Activated CD4-positive, alpha-beta T cell treated with anti-CD3 and anti-CD28 coated beads for 1 hour (primary cell): ENCODE data around the gene WDR90.
A peak's percentile ranks its signal among the peaks of the same experiment; 100 is the strongest.

Experiments
- DNase-seq: peaks from one replicate; pipeline ENCODE4 v3.0.0-alpha.2; 2020

The WDR90 gene

DNA sequence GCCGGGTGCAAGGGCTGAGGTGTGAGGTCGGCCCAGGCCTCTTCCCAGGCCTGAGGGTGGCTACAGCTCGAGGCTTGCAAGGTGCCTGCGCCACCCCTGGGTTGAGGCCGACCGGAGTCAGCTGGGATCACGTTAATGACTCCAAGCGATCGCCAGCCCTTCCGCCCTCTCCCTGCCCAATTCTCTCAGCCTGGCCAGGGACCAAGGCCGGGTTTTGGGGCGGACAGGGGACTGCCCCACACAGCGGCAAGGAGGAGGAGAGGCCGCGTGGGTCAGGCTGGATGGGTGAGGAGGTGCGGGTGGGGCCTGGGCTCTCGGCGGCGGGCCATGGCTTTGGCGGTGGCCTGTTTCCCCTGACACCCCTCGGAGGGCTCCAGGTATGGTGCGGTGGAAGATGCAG, 44.2 kb downstream of the WDR90 start:
- no peak for DNase-seq

DNA sequence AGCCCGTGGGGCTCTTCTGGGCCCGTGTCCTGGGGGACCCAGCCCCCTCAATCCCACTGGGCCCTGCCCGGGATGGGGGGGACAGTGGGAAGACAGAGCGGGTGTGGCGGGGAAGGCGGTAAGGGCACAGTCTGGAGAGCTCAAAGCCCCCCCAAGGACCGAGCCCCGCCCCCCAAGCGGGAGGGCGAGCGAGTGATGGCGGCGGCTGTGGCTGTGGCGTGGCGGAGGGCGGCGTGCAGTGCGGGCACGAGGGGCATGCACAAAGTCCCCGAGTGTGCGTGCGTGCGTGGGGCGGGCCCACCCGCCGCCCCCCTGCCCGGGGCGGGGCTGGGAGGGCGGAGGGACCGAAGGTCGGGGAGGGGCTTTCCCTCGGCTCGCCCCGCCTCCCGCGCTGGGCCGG, 44.6 kb downstream of the WDR90 start:
- DNase-seq: no peak

DNA sequence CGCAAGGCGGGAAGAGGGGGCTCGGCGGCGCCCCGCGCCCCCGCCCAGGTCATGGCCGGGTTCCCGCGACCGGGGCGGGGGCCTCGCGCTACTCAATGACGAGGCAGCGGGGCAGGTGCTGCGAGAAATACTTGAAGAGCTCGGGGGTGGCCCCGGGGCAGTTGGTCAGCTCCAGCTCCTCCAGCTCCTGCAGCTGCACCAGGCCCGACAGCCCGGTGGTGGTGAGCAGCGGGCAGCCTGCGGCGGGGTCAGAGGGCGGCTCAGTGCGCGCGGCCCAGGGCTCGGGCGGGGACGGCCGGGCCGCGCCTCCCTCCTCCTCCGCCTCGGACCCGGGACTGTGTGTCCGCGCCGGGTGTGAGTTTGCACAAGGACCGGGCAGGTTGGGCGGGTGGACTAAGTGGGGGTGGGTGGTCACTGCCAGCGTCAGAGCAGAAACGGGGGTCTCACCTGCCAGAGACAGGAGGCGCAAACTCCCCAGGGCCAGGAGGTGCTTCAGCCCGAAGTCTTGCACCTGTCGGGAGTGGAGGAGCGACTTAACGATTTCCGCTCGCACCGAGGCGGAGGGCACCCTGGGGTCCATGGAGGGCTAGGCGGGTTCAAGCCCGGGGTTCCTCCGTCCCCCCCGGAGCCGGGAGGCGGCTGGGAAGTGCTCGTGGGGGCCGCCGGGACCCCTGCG, 45.2 kb downstream of the WDR90 start:
- no peak for DNase-seq

DNA sequence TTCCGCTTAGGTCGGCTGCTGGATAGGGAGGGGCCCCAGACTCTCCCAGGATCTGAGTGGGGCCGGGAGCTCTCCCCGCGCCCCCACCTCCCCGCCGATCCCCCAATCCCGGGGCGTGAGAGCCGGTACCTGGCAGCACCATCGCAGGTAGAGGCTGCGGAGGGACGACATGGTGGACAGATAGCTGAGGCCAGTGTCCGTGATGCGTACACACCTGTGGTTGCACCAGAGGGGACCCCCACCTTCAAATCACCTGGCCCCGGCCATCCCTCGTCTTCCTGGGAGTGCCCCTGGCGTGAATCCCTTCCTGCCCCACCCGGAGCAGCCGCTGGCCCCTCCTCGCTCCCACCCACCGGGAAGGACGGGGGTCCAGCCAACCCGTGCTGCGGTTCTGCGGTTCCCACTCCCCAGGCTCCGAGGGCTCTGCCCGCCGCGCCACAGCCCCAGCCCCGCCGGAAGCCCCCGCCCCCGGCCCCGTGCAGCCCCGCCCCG, 45.7 kb downstream of the WDR90 start:
- no peak for DNase-seq

DNA sequence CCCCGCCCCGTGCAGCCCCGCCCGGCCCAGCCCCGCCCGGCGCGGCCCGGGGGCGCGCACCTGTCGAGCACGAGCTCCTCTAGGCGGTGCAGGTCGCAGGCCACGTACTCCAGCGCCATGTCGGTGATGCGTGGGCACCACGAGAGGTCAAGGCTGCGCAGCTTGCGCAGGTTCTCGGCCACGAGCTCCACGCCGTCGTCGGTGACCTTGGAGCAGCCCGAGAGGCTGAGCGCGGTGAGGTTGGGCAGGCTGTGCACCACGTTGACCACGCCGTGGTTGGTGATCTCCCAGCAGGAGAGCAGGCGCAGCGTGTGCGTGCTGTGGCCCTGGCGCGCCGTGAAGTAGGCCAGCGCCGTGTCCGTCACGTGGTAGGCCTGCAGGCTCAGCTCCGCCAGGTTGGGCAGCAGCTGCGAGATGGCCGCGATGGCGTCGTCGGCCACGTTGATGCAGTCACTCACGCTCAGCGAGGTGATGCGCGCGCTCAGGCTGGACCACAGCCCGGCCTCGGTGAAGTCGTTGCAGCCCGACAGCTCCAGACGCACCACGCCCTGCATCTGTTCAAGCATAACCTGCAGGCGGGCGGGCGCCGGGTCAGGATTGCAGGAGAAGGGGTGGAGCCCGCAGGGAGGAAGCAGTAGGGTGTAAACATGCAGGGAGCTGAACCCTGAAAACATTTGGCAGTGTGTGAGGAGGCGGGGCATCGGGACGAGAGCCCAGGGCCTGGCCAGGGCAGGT, 46.4 kb downstream of the WDR90 start:
- DNase-seq: peak; percentile 61

DNA sequence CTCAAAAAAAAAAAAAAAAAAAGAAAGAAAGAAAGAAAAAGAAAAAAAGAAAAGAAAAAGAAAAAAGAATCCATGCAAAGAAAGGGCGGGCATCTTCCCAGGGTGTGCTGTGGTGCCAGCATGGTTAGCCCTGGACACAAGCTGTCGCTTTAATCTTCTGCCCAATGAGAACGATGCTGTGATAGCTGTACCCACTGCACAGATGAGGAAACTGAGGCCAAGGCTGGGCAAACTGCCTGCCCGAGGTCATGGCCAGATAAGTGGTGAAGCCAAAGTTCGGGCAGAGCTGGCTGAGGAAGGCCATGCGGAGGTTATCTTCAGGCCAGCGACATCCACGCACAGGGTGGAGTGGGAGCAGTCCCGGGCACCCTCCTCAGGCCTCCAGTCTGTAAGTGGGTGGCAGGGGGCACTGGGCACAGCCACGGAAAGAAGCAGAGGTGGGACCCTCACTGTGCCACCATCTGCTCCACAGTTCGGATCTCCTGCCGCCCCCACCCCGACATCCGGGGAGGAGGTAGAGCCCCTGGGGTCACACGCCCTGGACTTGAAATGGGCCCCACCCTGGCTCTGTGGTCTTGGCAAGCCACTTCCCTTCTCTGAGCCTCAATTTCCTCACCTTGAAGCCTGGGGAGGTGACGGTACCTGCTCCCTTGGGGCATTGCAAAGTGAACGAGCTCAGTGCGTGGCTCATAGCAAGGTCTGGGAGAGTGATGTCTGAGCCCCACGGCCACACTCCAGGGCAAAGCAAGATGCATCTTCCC, 49.9 kb downstream of the WDR90 start:
- no peak for DNase-seq

DNA sequence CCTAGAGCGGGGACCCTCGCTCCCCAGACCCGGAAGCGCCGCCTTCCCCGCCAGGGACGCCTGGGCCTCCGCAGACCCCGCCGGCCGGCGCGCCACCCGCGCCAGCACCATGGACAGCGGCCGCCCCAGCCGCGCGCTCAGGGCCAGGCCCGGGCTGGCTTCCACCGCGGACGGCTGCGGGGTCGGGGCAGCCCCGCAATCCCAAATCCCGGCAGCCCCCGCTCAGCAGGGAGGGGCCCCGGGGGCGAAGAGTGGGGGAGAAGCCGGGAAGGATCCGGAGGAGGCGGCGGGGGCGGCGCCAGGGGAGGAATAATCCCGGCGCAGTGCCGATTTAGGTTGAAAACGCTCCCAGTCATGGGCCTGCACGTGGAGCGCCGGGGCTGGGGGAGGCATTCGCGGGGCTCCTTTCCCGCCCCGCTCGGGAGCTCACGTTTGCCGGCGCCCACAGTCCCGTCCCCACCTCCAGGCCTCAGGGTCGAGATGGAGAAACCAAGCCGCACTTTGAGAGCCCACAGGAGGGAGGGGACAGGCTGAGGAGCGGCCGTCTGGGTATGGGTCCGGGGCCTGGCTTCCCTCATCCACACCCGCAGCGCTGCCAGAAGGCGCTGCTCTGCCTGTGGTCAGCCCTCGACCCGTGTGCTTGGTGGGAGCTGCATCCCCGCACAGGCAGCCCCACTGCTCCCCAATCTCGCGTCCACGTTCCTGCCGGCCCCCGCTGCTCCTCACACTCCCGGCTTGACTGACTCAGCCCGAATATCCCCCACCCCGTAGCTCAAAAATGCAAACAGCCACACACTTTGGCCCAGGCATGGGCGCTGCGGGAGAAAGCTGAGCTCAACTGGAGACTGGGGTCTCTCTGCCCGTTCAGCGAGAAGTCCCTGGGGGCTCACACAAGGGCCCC, 51.8 kb downstream of the WDR90 start:
- no peak for DNase-seq

DNA sequence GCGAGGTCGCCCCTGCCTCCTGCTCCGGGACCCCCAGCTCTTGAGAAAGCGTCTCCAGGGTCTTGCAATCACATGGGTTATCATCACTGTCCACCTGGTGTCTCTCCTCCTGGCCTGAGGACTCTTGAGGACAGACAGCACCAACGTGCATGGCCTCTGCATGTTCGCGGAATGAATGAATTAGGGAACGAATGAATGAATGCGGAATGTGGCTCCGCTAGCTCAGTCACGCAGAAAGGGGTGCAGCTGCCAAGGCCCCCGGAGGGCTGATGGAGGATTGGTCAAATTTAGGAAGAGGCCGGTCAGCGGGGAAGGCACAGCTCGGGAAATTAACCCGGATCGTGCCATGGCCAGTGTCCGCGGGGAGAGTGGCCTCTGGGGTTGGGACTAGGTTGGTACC, 53.2 kb downstream of the WDR90 start:
- no peak for DNase-seq

DNA sequence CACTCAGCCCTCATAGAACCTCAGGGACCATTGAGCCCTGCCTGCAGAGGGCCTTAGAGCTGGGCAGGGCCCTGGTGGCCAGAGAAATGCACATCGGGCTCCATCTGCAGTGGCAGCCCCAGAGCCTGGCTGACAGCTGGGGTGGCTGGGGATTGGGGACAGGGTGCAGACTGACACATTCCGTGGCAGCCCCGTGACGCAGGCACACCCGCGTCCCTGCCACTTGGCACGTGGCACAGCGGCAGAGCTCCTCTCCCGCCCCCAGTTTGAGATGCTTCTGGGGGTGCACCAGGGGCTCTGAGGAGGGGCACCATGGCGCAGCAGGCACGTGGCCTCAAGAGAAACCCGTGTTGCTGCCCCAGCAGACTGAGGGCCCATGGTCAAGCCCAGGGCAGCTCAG, 54.2 kb downstream of the WDR90 start:
- no peak for DNase-seq

DNA sequence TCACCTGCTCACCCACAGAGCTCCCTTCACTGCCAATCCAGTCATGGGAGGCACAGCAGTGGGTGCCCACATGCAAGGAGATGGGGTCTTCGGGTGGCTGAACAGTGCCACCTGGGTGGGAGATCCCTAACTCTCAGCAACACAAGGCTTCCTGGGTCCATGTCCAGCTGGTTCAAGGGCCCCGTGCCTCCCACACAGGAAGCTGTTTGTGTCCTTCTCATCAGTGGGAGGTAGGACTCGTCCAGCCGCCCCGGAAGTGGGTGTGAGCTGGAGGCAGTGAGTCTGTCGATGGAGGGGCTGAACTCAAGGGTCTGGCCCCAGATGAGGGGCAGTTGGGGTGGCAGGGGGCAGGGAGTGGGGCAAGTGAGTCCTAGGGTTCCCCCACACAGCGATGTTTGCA, 54.9 kb downstream of the WDR90 start:
- DNase-seq: no peak

DNA sequence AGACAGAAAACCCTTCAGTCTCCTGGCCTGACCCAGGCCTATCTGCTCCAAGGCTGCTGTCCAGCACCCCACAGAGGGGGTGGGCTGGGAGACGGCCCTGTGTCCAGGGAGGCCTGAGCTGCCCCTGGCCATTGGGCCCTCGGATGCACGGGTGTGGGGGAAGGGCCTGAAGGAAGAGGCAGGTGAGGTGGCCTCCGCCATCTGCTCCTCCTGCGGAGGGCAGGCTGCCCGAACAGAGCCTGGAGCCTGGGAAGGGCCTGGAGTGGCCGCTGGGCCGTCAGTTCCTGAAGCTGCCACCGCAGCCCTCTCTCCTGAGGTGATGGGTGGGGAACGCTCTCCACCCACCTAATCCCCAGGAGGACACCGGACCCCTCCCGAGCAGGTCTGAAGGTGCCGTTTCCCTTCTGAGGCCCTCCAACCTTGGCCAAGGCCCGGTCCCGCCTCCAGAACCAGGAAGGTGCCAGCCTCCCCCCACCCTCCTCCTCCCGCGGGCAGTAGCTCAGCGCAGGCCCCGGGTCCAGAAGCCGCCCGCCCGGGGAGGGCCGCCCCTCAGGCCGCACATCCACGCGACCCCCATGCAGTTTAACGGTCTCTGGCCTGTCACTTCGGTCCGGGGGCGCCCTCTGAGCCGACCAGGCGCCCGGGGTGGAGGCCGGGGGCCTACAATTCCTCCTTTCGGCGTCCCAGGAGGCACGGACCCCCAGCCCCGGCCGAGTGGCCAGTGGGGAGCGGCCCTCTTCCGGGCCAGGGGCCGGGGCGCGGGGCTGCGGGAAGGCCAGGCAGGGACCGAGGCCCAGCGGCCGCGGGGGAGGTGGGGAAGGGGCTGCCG, 55.6 kb downstream of the WDR90 start:
- no peak for DNase-seq

DNA sequence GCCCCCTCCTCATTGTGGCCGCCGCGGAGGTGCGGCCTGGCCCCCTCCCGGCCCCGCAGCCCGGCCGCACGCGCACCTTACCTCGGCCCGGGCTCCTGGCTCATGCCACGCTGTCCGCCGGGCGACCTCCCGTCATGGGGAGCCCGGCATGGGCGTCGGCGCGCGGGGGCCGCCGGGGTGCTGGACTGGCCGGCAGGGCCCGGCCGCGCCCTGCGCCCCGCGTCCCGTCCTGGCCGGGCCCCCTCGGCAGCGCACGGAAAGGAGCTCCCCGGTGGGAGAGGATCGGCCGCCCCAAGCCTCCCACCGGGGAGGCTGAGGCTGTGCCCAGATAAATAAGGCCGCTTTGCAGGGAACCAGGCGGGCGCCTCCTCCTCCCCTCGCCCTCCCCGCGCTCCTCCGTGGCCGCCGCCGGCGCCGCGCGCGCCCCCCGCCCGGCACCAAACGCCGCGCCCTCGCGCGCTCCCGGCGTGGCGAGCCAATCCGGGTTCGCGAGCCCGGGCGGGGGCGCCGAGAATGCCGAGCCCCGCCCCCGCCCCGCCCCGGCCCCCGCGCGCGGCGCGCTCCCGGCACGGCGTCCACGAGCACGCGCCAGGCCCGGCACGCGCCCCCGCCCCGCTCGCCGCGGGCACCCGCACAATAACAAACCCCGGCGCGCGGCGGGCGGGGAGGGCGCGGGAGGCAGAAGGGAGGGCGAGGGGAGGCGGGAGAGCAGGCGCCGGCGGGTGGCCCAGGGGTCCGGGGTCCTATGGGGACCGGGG, 56.4 kb downstream of the WDR90 start, which contains the start of gene FBXL16:
Gene FBXL16, minus strand, starts transcription at position 371 of the 758 bp plus-strand sequence. CDS start 8,396 bp downstream, outside the sequence.
- no peak for DNase-seq

DNA sequence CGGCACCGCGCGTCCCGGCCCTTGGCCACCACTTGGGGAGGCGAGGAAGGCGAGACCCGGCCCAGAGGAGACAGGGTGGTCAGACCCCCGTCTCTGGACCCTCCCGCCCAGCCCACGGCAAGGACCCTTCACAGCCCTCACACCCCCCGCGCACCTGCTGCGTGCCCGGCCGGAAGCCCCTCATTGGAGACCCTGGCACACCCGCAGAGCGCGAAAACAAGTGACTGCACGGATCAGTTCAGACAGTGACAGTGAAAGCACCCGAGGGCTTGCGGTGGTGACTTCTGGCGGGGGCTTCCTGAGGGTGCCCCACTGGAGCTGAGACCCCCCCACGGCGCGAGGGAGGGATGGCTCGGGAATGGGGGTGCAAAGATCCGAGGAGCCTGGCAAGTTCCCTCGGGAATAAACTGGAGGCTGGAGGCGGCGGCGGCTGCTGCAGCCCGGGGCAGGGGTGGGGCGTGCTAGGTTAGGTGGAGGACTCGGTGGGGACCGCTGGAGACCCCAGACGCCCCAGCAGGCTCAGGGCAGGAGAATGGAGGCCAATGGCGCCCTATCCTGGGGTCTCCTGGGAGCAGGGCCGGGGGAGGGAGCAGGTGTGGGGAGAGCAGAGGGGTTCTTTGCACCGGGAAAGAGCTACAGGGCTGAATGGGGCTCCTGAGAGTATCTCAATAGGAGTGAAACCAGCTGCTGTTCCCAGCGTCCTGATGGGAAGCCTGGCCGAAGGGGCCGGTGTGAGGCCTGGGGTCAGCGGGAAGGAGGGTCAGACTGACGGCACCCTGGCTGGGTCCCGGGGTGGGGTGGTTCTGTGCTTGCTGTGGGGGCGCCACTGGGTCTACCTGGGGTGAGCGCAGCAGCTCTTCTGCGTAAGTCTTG, 57.3 kb downstream of the WDR90 start:
- DNase-seq: no peak

DNA sequence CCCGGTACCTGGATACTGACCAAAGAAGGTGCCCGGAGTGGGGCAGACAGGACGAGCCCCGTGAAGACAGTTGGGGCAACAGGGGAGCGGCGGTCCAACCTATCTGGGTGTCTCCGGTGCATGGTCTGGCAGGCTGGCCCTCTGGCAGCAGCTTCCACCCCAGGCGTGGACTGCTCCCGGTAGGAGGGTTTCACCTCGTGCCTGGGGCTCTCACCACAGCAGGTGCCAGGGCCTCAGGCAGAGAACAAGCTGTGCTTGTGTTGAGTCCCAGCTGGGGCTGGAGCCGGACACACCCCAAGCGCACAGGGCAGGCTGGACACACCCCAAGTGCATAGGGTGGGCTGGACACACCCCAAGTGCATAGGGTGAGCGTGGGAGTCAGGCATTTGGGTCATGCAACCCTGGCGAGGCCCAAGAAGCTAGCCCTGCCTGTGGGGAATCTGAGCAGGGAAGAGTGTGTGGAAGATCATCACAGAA, 57.9 kb downstream of the WDR90 start:
- DNase-seq: no peak

DNA sequence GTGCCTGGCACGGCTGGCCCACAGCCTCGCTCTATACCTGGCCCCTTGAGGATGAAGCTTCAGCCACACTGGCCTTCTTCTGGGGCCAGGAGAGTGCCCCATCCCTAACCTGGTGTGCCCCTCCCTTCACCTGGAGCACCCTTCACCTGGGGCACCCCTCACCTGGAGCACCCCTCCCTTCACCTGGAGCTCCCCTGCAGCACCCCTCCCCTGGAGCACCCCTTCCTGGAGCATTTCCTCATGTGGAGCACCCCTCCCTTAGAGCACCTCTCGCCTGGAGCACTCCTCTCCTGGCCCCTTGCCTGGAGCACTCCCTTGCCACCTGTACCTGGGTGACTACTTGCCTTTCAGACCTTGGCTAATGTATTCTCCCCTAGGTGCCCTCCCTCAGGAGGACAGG, 58.9 kb downstream of the WDR90 start:
- no peak for DNase-seq

DNA sequence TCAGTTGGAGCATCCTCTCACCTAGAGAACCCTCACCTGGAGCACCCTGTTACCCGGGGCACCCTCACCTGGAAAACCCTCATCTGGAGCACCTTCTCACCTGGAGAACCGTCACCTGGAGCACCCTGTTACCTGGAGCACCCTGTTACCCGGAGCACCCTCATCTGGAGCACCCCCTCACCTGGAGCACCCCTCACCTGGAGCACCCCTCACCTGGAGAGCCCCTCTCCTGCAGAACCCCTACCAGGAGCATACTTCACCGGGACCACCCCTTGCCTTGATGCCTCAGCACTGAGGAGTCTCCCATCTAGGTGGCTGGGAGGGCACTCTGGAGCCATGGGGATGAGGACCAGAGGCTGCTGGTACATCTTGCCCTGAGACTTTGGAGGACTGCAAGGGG, 59.8 kb downstream of the WDR90 start:
- no peak for DNase-seq

DNA sequence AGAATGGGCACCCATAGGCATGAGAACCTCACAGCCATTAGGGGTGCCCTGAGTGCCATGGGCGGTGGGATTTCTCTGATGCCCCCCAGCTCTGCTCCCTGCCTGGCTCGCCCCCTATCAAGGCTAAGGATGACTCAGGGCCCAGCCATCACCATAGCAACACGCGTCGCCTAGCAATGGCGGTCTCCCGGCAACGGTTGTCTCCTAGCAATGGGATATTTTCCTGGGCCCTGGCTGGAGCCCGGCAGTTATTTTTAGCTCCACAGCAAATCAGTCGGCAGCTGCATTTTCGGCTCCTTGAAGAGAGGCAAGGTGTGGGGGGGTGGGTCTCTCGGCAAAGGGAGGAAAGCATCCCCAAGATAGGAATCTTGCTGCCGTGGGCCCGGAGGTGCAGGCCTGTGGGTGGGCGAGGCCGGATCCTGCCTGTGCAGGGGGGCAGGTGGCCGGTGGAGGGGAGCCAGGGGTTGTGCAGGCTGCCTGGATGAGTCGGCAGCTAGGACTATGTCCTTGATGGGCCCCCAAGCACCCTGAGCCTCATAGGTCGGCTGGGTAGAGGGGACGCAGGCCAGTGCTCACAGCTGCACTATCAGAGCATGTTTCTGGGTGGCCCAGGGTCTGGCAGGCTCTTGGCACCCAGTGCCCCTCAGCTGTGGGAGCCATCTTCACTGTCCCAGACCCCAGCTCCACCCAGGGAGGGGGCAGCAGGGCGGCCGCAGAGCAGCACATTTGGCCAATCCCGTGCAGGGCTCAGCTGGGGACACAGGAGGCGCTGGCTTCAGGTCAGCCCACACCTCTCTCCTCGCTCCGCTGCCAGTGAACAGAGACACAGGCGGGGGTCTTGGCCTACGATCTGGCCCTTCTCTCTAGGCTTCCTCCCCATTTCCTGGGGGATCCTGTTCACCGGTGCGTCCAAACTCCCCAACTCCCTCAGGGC, 60.7 kb downstream of the WDR90 start:
- DNase-seq: no peak

DNA sequence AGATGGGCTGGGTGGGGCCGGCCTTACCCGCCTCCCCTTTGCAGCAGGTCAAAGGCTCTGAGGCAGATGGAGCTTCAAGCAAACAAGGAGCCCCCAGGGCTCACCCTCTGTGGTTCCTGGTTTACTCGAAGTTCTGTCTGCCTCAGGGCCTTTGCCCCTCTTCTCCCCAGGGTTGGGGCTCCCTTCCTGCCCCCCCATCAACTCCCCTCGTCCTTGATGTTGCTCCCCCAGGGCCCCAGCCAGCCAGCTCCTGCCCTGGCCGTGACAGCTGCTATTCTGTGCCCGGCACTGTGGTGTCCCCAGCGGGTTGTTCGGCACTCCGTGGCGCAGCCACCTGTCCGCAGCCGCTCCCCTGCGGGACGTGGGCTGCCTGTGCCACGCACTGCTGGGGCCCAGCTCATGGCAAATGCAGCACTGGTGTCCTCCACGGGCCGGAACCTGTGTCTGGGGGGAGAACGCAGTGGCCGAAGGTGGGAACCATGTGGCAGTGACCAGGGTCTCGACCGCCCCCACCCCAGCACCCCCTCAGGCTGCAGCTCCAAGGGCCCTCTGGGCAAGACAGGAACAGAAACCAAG, 61.4 kb downstream of the WDR90 start:
- no peak for DNase-seq
